Loucy (cell line): ENCODE data around the gene TMEM132A.

ENCODE experiments used
- CTCF ChIP-seq: fragments of 200-600 bp; sonication (generic); conservative IDR thresholded peaks from 2 replicates; pipeline ENCODE4 v1.5.1; 2014; ENCODE audit warnings: mild to moderate bottlenecking, antibody characterized with exemption, low read length
- EZH2phosphoT487 ChIP-seq: fragments of 200-600 bp; IDR thresholded peaks from 2 replicates; pipeline ENCODE4 v1.6.1; 2018; ENCODE audit warnings: antibody characterized with exemption, mild to moderate bottlenecking, moderate library complexity, borderline replicate concordance

- TF ChIP-seq CTCF: no peak
- TF ChIP-seq EZH2phosphoT487: no peak
Observed at GRCh38 chr11:60939855-60940254, 15.6 kb downstream of the TMEM132A start.
